ENCODE results near the gene NCBP3.
"Not testable (repeated sequence)": the region's sequence is repeated elsewhere in the genome, so short reads cannot be mapped to it uniquely, and the experiment has no call there.

The NCBP3 gene

GRCh38 chr17:3866276-3866675, 20.2 kb upstream of the NCBP3 start:
- no peak overlapping the region for H3K4me3 ChIP-seq (ENCODE audit: low read length)
- no peak for TF ChIP-seq ZNF274 (IDR thresholded peaks at IDR 0.05; ENCODE audit: low read depth, low read length)

DNA sequence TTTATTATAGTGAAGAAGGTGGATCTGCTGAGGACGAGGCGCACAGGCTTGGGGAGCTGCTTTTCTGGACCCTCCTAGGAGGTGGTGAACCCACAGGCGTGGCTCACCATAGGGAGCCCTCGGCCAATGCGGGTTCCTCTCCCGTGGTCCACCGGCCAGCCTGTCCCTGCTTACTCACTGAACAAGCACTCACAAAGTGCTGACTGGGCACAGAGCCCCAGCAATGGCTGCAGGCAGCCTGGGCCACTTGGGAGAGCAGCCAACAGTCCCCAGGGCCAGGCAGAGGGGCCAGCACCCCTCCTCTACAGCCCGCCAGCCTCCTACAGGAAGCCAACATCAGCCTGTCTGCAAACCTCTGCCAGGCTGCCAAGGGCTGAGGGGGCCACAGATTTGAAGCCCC, 19.1 kb upstream of the NCBP3 start:
- no peak for TF ChIP-seq ZNF274 (IDR thresholded peaks at IDR 0.05; ENCODE audit: low read depth, low read length)

GRCh38 chr17:3864534-3864933, 18.5 kb upstream of the NCBP3 start:
- TF ChIP-seq ZNF274 (IDR thresholded peaks at IDR 0.05; ENCODE audit: low read depth, low read length) = no peak
- H3K4me3 ChIP-seq (ENCODE audit: low read length) = no peak overlapping the region

More for the DNA sequence above, 19.1 kb upstream of the NCBP3 start:
- no peak overlapping the region for H3K4me3 ChIP-seq (ENCODE audit: low read length)

DNA sequence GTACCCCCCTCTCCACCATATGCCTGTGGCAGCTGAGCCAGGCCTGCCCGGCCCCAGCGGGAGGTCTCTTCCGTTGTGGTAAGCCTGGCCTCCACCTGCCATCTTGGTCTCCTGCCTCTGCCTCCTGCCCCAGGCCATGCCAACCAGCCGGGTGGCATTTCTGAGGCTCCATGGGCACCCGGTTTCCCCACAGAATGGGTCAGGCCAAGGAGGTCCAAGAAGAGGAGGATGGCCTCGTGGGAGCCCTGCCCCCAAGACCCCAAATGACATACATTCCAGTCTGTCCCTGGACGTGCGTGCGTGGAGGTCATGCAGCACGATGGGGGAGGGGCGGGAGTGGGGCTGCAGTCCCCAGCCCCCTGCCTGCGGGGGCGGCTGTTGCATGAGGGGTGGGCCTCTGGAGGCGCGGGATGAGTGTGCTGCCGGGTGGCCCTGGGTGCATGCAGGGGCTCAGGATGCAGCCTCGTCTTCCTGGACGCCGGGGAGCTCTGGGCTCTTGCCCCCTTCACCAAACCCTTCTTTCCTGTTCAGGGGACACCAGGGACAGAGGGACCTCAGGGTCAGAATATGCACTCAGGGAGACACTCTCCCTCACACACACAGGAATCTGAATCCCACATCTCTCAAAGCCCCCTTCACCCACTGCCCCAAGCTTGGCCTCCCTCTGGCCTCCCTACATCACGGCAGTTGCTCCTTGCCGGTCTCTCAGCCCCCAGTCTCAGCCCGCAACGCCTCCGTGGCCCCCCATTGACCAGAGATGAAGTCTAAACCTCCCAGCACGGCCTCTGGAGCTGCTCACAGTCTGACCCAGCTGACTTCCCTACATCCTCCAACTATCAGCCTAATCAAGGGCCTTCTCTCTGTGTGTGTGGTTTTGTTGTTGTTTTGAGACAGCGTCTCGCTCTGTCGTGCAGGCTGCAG, 16.0 kb upstream of the NCBP3 start:
- no peak overlapping the region for H3K4me3 ChIP-seq (ENCODE audit: low read length)
- no peak for TF ChIP-seq ZNF274 (IDR thresholded peaks at IDR 0.05; ENCODE audit: low read depth, low read length)

GRCh38 chr17:3860939-3861700, 15.1 kb upstream of the NCBP3 start:
- no peak overlapping the region for H3K4me3 ChIP-seq (ENCODE audit: low read length)
- TF ChIP-seq ZNF274 (IDR thresholded peaks at IDR 0.05; ENCODE audit: low read depth, low read length) = no peak

DNA sequence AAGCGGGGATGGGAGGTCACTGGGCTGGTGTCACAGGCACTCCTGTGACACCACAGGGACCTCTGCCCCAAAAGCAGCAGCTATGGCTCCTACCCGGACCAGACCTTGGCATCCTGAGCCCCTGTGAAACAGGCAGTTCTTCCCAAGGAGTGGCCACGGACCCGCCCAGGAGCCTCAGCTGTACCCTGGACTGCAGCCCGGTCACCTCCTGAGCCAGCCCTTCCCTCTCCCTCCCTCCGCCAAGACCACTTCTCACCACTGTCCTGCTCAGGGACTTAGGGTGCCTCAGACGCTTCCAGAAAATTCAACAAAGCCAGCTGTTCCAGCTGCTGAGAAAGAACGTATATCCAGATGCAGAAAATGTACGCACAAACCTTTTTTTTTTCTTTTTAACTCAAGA, 13.9 kb upstream of the NCBP3 start:
- no peak overlapping the region for H3K4me3 ChIP-seq (ENCODE audit: low read length)
- TF ChIP-seq ZNF274 (IDR thresholded peaks at IDR 0.05; ENCODE audit: low read depth, low read length) = no peak

DNA sequence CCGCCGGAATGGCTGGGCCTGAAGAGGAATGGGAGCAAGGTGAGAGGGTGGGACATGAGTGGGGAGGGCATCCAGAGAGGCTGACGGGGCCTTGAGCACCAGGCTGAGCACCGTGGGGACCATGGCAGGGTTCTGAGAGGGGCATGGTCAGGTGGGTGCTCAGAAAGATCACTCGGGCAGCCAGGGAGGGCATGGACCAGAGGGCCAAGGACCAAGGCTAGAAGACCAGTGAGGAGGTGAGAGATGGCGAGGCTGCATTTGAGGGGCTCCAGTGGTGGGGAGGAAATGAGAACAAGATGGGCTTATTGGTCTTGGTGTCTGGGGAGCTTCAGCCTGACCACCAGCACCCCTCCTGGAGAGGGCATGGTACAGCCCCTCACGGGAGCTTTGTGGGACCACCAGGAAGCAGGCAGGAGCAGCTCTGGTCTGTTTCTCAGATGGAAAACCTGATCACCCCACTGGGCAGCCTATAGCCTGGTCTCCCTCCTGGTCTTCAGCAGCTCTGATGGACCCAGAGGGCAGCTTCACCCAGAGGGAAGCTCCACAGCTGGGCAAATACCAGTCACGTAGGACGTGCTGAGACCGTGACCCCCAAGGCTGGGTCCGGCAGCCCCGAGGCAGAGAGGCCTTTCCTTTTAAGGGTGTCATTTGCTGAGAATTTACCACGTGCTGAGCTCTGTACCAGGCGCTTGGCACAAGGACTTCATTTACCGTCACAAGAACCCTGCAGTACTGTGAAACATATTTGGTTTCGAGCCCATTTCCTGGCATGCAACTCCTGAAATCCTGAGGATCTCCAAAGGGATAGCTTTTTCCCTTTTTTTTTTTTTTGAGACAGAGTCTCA, 11.4 kb upstream of the NCBP3 start:
- H3K4me3 ChIP-seq (ENCODE audit: low read length) = no peak overlapping the region
- TF ChIP-seq ZNF274 (IDR thresholded peaks at IDR 0.05; ENCODE audit: low read depth, low read length) = no peak

GRCh38 chr17:3854204-3854603, 8.2 kb upstream of the NCBP3 start:
- H3K4me3 ChIP-seq (ENCODE audit: low read length) = not testable (repeated sequence)

GRCh38 chr17:3852561-3852960, 6.5 kb upstream of the NCBP3 start:
- no peak for TF ChIP-seq ZNF274 (IDR thresholded peaks at IDR 0.05; ENCODE audit: low read depth, low read length)
- no peak overlapping the region for H3K4me3 ChIP-seq (ENCODE audit: low read length)

DNA sequence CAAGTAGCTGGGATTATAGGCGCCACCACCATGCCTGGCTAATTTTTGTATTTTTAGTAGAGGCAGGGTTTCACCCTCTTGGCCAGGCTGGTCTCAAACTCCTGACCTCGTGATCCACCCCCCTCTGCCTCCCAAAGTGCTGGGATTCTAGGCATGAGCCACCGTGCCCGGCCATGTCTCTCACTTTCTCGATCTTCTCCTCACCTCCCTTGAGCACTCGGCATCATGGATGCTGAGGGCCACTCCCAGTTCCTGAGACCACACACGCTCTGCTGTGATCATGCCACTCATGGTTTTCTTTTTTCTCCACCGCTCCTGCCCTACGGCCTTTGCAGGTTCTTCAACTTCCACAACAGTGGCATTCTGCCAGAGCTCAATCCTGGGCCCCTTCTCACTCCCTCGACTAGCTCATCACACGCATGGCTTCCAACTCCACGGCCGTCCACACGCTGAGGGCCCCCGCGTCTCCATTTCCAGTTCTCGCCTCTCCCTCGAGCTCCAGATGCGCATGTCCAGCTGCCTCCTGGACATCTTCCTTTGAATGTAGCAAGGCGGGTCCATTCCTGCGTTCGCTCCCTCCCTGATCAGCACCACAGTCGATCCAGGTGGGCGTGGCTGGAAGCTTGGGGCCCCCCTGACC, 5.5 kb upstream of the NCBP3 start:
- TF ChIP-seq ZNF274 (IDR thresholded peaks at IDR 0.05; ENCODE audit: low read depth, low read length) = no peak
- H3K4me3 ChIP-seq (ENCODE audit: low read length) = no peak overlapping the region

DNA sequence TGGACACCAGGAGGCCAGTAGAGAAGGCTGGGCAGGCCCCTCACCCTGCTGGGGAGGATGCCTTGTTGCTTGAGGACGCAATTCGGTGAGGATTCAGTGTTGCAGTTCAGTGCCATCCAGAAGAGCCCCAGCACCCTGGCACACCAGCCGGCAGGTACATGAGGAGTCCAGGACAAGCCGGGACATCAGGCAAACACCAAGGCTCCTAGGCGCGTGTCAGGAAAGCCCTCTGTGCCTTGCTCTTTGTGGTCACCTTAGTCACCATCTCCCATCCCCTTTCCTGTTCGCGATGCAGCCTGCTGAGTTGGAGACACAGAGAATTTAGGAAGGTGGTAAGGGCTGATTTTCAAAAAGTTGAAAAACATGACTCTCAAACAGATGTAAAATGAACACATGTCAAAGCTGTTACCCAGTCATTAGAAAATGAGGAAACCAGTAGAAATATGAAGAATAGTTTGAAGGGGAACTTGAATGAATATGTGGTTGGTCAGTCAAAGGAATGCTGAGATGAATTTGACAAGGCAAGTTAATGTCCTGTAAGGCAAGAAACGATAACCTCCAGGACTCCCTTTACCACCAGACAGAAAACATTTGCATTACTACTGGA, 2.3 kb upstream of the NCBP3 start:
- no peak for TF ChIP-seq ZNF274 (IDR thresholded peaks at IDR 0.05; ENCODE audit: low read depth, low read length)
- no peak overlapping the region for H3K4me3 ChIP-seq (ENCODE audit: low read length)

DNA sequence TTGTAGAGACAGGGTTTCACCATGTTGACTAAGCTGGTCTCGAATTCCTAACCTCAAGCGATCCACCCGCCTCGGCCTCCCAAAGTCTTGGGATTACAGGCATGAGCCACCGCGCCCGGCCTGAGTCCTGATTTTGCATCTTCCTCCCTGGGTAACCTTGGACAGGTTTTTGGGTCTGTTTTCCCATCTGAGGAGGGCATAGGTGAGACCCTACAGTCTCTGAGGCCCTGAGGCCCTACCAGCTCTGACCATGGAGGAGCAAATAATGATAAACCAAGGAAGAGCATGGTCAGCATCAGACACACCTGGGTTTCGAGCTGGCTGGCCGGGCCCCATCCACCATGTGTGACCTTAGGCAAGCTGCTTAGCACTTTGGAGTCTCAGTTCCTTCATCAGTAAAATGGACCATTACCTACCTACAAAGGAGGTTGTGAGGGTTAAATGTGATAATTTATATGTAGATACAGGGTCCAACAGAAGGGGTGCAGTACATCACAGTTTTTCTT, 1.2 kb upstream of the NCBP3 start:
- H3K4me3 ChIP-seq (ENCODE audit: low read length) = no peak overlapping the region
- TF ChIP-seq ZNF274 (IDR thresholded peaks at IDR 0.05; ENCODE audit: low read depth, low read length) = no peak

GRCh38 chr17:3846437-3847164, 555 bp upstream of the NCBP3 start:
- no peak overlapping the region for H3K4me3 ChIP-seq (ENCODE audit: low read length)
- TF ChIP-seq ZNF274 (IDR thresholded peaks at IDR 0.05; ENCODE audit: low read depth, low read length) = no peak

All from GM08714 (cell line).